ENCODE data around the gene CEP350. TPM values are rescaled to one million over a fixed set of nuclear protein-coding genes. Genes with fewer than 3 reads are reported as not detected.

The CEP350 gene
- total and polyA plus RNA-seq, 2 experiments from 2014 or later, result 19.0 to 72.6 TPM

- 86% methylated on average over 1 of the region's 1 CpG for WGBS (ENCODE audit: low lambda C conversion rate, missing lambda C conversion rate)
Observed at GRCh38 chr1:180084867-180085266, 130.3 kb downstream of the CEP350 start.

GRCh38 chr1:180085331-180085730 lies 130.7 kb downstream of the CEP350 start:
- Histone ChIP-seq H3K4me2 (no peak overlapping the region), H3K79me2 (no peaks in the 10 kb centered on the region), H4K20me1 (ENCODE audit: insufficient read depth, poor library complexity, severe bottlenecking) (no peaks in the 10 kb centered on the region), H2AFZ (no peak overlapping the region), H3K9me3 (ENCODE audit: low read depth) (no peaks in the 10 kb centered on the region), H3K36me3 (replicated peaks; ENCODE audit: insufficient read depth, low read depth) (no peaks in the 10 kb centered on the region), H3K27me3 (no peaks in the 10 kb centered on the region), H3K4me1 (ENCODE audit: insufficient read depth) (no peaks in the 10 kb centered on the region), H3K9me2 (replicated peaks; ENCODE audit: insufficient read depth) (no peaks in the 10 kb centered on the region), H3K27ac (no peak overlapping the region), H3K4me3 (no peak overlapping the region)
- TF ChIP-seq, protein P1, sequence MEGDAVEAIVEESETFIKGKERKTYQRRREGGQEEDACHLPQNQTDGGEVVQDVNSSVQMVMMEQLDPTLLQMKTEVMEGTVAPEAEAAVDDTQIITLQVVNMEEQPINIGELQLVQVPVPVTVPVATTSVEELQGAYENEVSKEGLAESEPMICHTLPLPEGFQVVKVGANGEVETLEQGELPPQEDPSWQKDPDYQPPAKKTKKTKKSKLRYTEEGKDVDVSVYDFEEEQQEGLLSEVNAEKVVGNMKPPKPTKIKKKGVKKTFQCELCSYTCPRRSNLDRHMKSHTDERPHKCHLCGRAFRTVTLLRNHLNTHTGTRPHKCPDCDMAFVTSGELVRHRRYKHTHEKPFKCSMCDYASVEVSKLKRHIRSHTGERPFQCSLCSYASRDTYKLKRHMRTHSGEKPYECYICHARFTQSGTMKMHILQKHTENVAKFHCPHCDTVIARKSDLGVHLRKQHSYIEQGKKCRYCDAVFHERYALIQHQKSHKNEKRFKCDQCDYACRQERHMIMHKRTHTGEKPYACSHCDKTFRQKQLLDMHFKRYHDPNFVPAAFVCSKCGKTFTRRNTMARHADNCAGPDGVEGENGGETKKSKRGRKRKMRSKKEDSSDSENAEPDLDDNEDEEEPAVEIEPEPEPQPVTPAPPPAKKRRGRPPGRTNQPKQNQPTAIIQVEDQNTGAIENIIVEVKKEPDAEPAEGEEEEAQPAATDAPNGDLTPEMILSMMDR (IDR thresholded peaks at IDR 0.05; ENCODE audit: poor library complexity), result no peak
- TF ChIP-seq EZH2 (IDR thresholded peaks at IDR 0.05; ENCODE audit: borderline replicate concordance), result no peak
- no peak for TF ChIP-seq EZH2phosphoT487 (IDR thresholded peaks at IDR 0.05; ENCODE audit: low read depth, severe bottlenecking, unreplicated experiment)
- DNase-seq (ENCODE audit: low spot score), result no peak
- WGBS (ENCODE audit: low lambda C conversion rate, missing lambda C conversion rate), result 97% methylated on average over 2 of the region's 2 CpGs

More at GRCh38 chr1:180084867-180085266, 130.3 kb downstream of the CEP350 start:
- TF ChIP-seq EZH2phosphoT487 (IDR thresholded peaks at IDR 0.05; ENCODE audit: low read depth, severe bottlenecking, unreplicated experiment) (no peak), EZH2 (IDR thresholded peaks at IDR 0.05; ENCODE audit: borderline replicate concordance) (no peak)
- TF ChIP-seq, protein P1 (IDR thresholded peaks at IDR 0.05; ENCODE audit: poor library complexity), result no peak
- Histone ChIP-seq H3K9me2 (replicated peaks; ENCODE audit: insufficient read depth) (no peaks in the 10 kb centered on the region), H2AFZ (no peak overlapping the region), H3K4me2 (no peak overlapping the region), H3K9me3 (ENCODE audit: low read depth) (no peaks in the 10 kb centered on the region), H3K4me1 (ENCODE audit: insufficient read depth) (no peaks in the 10 kb centered on the region), H3K79me2 (no peaks in the 10 kb centered on the region), H4K20me1 (ENCODE audit: insufficient read depth, poor library complexity, severe bottlenecking) (no peaks in the 10 kb centered on the region), H3K4me3 (no peak overlapping the region), H3K27ac (no peak overlapping the region), H3K36me3 (replicated peaks; ENCODE audit: insufficient read depth, low read depth) (no peaks in the 10 kb centered on the region), H3K27me3 (no peaks in the 10 kb centered on the region)
- DNase-seq (ENCODE audit: low spot score), result no peak

GRCh38 chr1:180092931-180093650 lies 138.5 kb downstream of the CEP350 start:
- no peaks in the 10 kb centered on the region for H3K36me3 ChIP-seq (replicated peaks; ENCODE audit: insufficient read depth, low read depth)

More at GRCh38 chr1:180092931-180093650, 138.5 kb downstream of the CEP350 start:
- H3K4me1 ChIP-seq (ENCODE audit: insufficient read depth), result no peaks in the 10 kb centered on the region
- 96% methylated on average over 4 of the region's 4 CpGs for WGBS (ENCODE audit: low lambda C conversion rate, missing lambda C conversion rate)
- no peak overlapping the region for H3K4me2 ChIP-seq
- H3K79me2 ChIP-seq, result no peaks in the 10 kb centered on the region
- no peaks in the 10 kb centered on the region for H3K27me3 ChIP-seq
- no peak overlapping the region for H3K4me3 ChIP-seq
- no peak overlapping the region for H2AFZ ChIP-seq
- H3K9me3 ChIP-seq (ENCODE audit: low read depth), result no peaks in the 10 kb centered on the region
- H3K9me2 ChIP-seq (replicated peaks; ENCODE audit: insufficient read depth), result no peaks in the 10 kb centered on the region
- TF ChIP-seq, protein P1 (IDR thresholded peaks at IDR 0.05; ENCODE audit: poor library complexity), result no peak
- TF ChIP-seq EZH2 (IDR thresholded peaks at IDR 0.05; ENCODE audit: borderline replicate concordance) (no peak), EZH2phosphoT487 (IDR thresholded peaks at IDR 0.05; ENCODE audit: low read depth, severe bottlenecking, unreplicated experiment) (no peak)
- H3K27ac ChIP-seq, result no peak overlapping the region
- DNase-seq (ENCODE audit: low spot score), result no peak
- H4K20me1 ChIP-seq (ENCODE audit: insufficient read depth, poor library complexity, severe bottlenecking), result no peaks in the 10 kb centered on the region
